ENCODE data around the gene ANKUB1. TPM values are rescaled to one million over a fixed set of nuclear protein-coding genes. Genes with fewer than 3 reads are reported as not detected.

Gene ANKUB1
- total RNA-seq, 1 experiment from 2014 or later, result not detected

- ATAC-seq (no peak), DNase-seq (ENCODE audit: low read depth, low spot score) (no peak)
- no peak overlapping the region; the same call in 1 of the 2 replicates for H3K27ac ChIP-seq (ENCODE audit: low read length)
- ChIA-PET POLR2A (no interaction called here), CTCF (no interaction called here)
- no peaks in the 10 kb centered on the region for H3K27me3 ChIP-seq (ENCODE audit: control insufficient read depth, insufficient read depth, low read length)
- no peak overlapping the region for H3K4me3 ChIP-seq (ENCODE audit: low read depth in 2 of 2, low read length in 2 of 2)
- no TSS peak for BruUV-seq (replicated peaks)
- peaks cover 20% of the 10 kb centered on the region for H3K36me3 ChIP-seq (ENCODE audit: control insufficient read depth, insufficient read depth, low read length)
- H3K4me1 ChIP-seq (ENCODE audit: control insufficient read depth, insufficient read depth, low read length), result peaks cover 15% of the 10 kb centered on the region
- intact Hi-C loops (cut with micrococcal nuclease; ENCODE audit: unreplicated experiment), result no loop called here
- TF ChIP-seq POLR2AphosphoS5 (IDR thresholded peaks at IDR 0.05; ENCODE audit: low read depth, low read length) (no peak), SIN3A (IDR thresholded peaks at IDR 0.05; ENCODE audit: borderline replicate concordance, insufficient read depth, low read depth, low read length) (no peak), CTCF (IDR thresholded peaks at IDR 0.05) (no peak), TCF7L2 (IDR thresholded peaks at IDR 0.05; ENCODE audit: low read depth, low read length) (no peak), REST (IDR thresholded peaks at IDR 0.05; ENCODE audit: insufficient read depth in 1 of 2, low read depth in 2 of 2, low read length in 1 of 2) (no peak)
- no peaks in the 10 kb centered on the region for H3K9me3 ChIP-seq (ENCODE audit: control insufficient read depth, insufficient read depth, low read depth, low read length)
- in situ Hi-C loops (cut with HindIII; ENCODE audit: low pct_unique_long_range_greater_than_20kb, low sequenced_read_pairs), result no loop called here
These were observed 38.6 kb downstream of the ANKUB1 start for GRCh38 chr3:149753717-149754116.

- peak overlapping the region; percentile 94 for H3K27ac ChIP-seq (ENCODE audit: low read length)
- in situ Hi-C loops (cut with HindIII; ENCODE audit: low pct_unique_long_range_greater_than_20kb, low sequenced_read_pairs) (no loop called here), intact Hi-C loops (cut with micrococcal nuclease; ENCODE audit: unreplicated experiment) (no loop called here)
- ChIA-PET CTCF (interaction anchor here (1.4 kb wide), 1 partner anchor 56 kb away, joined by 6 read pairs; no protein-coding TSS in a partner anchor), POLR2A (no interaction called here)
- H3K27me3 ChIP-seq (ENCODE audit: control insufficient read depth, insufficient read depth, low read length), result no peaks in the 10 kb centered on the region
- no peak for DNase-seq (ENCODE audit: low read depth, low spot score)
- peaks cover 27% of the 10 kb centered on the region for H3K36me3 ChIP-seq (ENCODE audit: control insufficient read depth, insufficient read depth, low read length)
- TF ChIP-seq POLR2AphosphoS5 (IDR thresholded peaks at IDR 0.05; ENCODE audit: low read depth, low read length), result no peak
- no peak for TF ChIP-seq SIN3A (IDR thresholded peaks at IDR 0.05; ENCODE audit: borderline replicate concordance, insufficient read depth, low read depth, low read length)
- no peak; the same call in 1 of the 2 replicates for TF ChIP-seq CTCF (IDR thresholded peaks at IDR 0.05)
- TF ChIP-seq REST (IDR thresholded peaks at IDR 0.05; ENCODE audit: insufficient read depth in 1 of 2, low read depth in 2 of 2, low read length in 1 of 2), result no peak
- TF ChIP-seq TCF7L2 (IDR thresholded peaks at IDR 0.05; ENCODE audit: low read depth, low read length), result no peak
- no TSS peak for BruUV-seq (replicated peaks)
- H3K9me3 ChIP-seq (ENCODE audit: control insufficient read depth, insufficient read depth, low read depth, low read length), result no peaks in the 10 kb centered on the region
- peak overlapping the region; percentile 95 to 98 for H3K4me3 ChIP-seq (ENCODE audit: low read depth in 2 of 2, low read length in 2 of 2)
- ATAC-seq, result no peak
- peaks cover 15% of the 10 kb centered on the region for H3K4me1 ChIP-seq (ENCODE audit: control insufficient read depth, insufficient read depth, low read length)
These were observed 39.6 kb downstream of the ANKUB1 start for GRCh38 chr3:149752788-149753136.

All from Panc1 (cell line).